GM19025 (cell line): ENCODE data around the gene SFTPB.
"Not testable (repeated sequence)": the region's sequence is repeated elsewhere in the genome, so short reads cannot be mapped to it uniquely, and the experiment has no call there.

ENCODE experiments used
- ATAC-seq: cut with Tn5 transposase; IDR thresholded peaks from one replicate; pipeline ENCODE4 v1.9.1; 2021; ENCODE audit warnings: mild to moderate bottlenecking, low read depth, moderate library complexity; ENCODE audit not compliant: unreplicated experiment

SFTPB gene

DNA sequence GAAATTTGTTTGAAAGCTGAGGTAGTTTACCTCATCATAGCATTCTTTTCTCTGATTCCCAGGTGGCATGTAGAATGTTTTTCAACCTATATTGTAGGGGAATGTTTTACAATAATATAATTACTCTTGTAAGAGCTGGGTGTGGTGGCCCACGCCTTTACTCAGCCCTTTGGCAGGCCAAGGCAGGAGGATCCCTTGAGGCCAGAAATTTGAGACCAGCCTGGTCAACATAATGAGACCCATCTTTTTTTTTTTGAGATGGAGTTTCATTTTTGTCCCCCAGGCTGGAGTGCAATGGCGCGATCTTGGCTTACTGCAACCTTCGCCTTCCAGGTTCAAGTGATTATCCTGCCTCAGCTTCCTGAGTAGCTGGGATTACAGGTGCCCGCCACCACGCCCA is 48.4 kb downstream of the SFTPB start:
- ATAC-seq: no peak

DNA sequence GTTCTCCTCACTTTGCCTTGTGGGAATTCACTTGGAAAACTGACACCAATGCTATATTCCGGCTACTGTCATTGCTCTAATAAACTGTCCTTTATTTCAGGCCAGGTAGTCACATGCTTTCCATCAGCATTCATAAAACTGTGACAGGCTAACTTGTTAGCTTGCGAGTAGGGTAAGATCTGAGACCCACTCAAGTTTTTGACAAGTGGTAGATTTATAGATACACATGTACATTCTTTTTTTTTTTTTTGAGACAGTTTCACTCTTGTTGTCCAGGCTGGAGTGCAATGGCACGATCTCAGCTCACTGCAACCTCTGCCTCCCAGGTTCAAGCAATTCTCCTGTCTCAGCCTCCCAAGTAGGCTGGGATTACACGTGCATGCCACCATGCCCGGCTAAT is 50.3 kb downstream of the SFTPB start:
- not testable (repeated sequence) for ATAC-seq

DNA sequence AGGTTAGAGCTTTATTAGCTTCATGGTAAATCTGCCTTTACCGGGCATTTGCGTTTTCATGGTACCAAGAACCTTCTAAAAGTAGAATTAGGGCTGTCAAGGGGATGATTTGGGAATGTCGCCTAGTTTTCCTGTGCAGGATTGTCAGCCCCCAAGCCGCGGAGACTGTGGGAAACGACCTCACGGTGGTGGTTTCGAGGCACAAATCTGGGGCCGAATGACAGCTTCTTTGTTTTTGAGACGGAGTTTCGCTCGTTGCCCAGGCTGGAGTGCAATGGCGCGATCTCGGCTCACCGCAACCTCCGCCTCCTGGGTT is 52.6 kb downstream of the SFTPB start:
- no peak for ATAC-seq

DNA sequence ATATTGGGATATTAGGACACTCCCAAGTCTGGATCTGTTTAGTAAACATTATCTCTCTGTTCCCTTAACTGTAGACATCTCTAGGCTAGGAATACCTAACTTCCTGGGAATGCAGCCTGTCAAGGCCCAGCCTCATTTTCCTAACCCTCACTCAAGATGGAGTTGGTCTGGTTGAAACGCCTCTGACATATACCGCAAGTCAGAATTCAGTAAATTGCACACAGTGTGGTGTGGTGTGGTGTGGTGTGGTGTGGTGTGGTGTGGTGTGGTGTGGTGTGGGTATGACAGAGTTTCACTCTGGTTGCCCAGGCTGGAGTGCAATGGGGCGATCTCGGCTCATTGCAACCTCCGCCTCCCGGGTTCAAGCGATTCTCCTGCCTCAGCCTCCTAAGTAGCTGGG is 53.2 kb downstream of the SFTPB start:
- not testable (repeated sequence) for ATAC-seq

DNA sequence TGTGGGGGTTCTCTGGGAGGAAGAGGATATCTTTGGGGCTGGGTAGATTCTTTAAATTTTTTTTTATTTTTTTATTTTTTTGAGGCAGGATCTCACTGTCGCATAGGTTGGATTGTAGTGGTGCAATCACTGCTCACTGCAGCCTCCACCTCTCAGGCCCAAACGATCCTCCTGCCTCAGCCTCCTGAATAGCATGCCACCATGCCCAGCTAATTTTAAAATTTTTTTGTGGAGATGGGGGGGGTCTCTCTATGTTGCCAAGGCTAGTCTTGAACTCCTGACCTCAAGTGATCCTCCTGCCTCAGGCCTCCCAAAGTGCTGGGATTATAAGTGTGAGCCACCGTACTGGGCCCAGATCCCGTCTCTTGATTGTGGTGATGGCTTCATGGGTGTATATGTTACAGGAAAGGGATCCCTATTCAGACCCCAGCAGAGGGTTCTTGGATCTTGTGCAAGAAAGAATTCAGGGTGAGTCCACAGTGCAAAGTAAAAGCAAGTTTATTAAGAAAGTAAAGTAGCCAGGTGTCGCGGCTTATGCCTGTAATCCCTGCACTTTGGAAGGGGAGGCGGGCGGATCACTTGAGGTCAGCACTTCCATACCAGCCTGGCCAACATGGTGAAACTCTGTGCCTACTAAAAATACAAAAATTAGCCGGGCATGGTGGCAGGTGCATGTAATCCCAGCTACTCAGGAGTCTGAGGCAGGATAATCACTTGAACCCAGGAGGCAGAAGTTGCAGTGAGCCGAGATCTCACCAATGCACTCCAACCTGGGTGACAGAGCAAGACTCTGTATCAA is 54.1 kb downstream of the SFTPB start:
- no peak for ATAC-seq

DNA sequence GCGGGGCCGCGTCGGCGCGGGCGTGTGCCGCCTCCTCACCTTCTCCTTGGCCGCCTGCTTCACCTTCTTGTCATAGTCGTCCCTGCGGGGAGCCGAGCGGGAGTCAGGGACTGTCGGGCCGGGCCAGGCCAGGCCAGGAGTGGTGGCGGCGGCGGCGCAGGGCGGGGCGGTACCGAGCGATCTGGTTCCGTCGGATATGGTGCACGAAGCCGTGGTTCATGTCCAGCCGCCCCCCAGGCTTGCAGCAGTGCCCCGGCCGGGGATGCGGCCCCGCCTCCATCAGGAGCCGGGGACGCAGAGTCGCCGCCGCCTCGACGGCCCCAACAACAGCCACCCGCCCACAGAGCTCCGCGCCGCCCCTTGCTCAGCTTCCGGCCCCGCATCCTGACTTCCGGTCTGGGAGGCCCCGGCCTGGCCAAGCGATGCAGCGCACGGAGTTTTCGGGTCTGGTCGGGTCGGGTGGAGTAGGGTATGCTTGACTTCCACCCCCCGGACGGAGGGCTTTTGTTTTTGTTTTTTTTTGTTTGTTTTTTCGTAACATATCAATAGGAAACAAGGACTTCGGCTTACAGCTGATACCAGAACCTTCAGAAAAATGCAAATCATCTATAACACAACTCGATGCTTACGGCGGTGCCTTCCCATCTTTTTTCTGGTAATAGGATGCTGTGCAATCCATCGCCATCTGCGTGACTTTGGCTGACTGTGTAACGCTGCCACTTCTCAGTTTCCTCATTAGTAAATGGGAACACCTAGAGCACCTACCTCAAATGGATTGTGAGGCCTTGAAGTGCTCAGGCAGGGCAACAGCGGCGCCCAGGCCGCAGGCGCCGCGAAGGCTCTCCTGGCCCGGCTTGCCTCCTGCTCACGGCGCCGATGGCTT is 56.1 kb downstream of the SFTPB start, which contains the start of gene C2orf68:
C2orf68 (minus strand) TSS at position 362 of the 883 bp plus-strand sequence; CDS start at position 280, 82 bp downstream.
- peak; percentile 74 for ATAC-seq

DNA sequence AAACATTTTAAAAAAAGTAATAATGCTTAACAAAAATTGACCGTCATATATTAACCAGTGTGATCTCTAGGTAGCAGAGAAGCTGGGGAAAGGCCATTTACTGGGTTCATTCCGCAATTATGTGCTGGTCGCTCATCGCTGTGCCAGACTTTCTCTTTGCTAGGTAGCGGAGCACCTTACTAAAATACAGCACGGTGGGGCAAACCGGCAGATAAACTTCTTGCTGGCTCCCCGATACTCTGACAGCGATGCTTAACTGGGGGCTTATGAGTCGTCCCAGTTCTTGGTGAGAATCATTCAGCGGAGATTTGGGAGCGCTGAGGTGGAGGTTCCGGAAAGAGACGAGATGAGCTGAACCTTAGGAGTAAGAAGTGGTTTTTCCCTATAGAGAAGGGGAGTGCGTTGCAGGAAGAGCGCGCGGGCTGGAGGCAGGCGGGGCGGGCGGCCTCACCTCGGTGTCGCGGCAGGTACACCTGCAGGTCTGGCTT is 56.7 kb downstream of the SFTPB start:
- ATAC-seq: no peak
